Stomach (tissue), 9 donors: ENCODE measurements around the gene EIF5AL1. TPM values are rescaled to one million over a fixed set of nuclear protein-coding genes. Genes with fewer than 3 reads are reported as not detected.
"Not testable (repeated sequence)": the region's sequence is repeated elsewhere in the genome, so short reads cannot be mapped to it uniquely, and the experiment has no call there.

Experiments
- DNase-seq, 2 donors: peaks; one replicate each; pipeline versions ENCODE4 v3.0.0 to v3.0.0-alpha.2; 2013 to 2019
- H3K27ac ChIP-seq, 5 donors: fragments of 200-600 bp in 4 of 5; sonication (generic) in 4 of 5; one replicate each; pipeline ENCODE4 v1.5.1; 2013 to 2019; ENCODE audit warnings: mild to moderate bottlenecking in 1 of 5, moderate library complexity in 1 of 5
- H3K27me3 ChIP-seq, 3 donors: fragments of 200-600 bp; sonication (generic); one replicate each; pipeline ENCODE4 v1.5.1; 2017 to 2019; ENCODE audit warnings: mixed run types in 1 of 3
- H3K36me3 ChIP-seq, 4 donors: fragments of 200-600 bp; sonication (generic); 1 replicate in 3 of 4; 2 replicates in 1 of 4; pipeline ENCODE4 v1.5.1; 2016 to 2019
- H3K4me1 ChIP-seq, 4 donors: fragments of 200-600 bp; sonication (generic); one replicate each; pipeline ENCODE4 v1.5.1; 2016 to 2019
- H3K4me3 ChIP-seq, 4 donors: fragments of 200-600 bp; sonication (generic) in 3 of 4; one replicate each; pipeline ENCODE4 v1.5.1; 2016 to 2019; ENCODE audit warnings: mild to moderate bottlenecking in 1 of 4
- H3K9me3 ChIP-seq, 4 donors: fragments of 200-600 bp; sonication (generic); one replicate each; pipeline ENCODE4 v1.5.1; 2016 to 2019
- CTCF ChIP-seq, 7 experiments: fragments of 450-650 bp in 4 of 7; fragments of 200-600 bp in 3 of 7; sonication (generic) in 3 of 7; IDR thresholded peaks; one replicate each; pipeline ENCODE4 v1.5.1; 2016 to 2019; ENCODE audit warnings: antibody characterized with exemption in 7 of 7, control low read depth in 2 of 7, mild to moderate bottlenecking in 1 of 7
- EP300 ChIP-seq: sonication (generic); formaldehyde crosslinking; IDR thresholded peaks from one replicate; pipeline ENCODE4 v1.6.1; 2017; ENCODE audit warnings: antibody characterized with exemption
- POLR2A ChIP-seq, 4 donors: fragments of 450-650 bp; IDR thresholded peaks; one replicate each; pipeline ENCODE4 v1.6.1; 2016; ENCODE audit warnings: antibody characterized with exemption in 4 of 4, control low read depth in 2 of 4, mild to moderate bottlenecking in 1 of 4, moderate library complexity in 1 of 4
- POLR2AphosphoS5 ChIP-seq, 3 donors: sonication (generic); formaldehyde crosslinking; IDR thresholded peaks; one replicate each; pipeline ENCODE4 v1.6.1; 2016; ENCODE audit warnings: antibody characterized with exemption in 3 of 3
- WGBS, 5 donors: extraction: QIAGEN DNeasy Blood & Tissue Kit in 3 of 5; methylation state at CpG; one replicate each; pipeline versions ENCODE4 v1.1.5 to v1.1.7; 2013 to 2018; 5-methylcytosine and 5-hydroxymethylcytosine counted together
- intact Hi-C: fragments of 100-400 bp; cut with DNase I; formaldehyde crosslinking; loops from one replicate; pipeline ENCODE4 v1.15.1; 2023; ENCODE audit warnings: low total_unique reads
- polyA plus RNA-seq, 3 donors: library from polyadenylated mRNA; stranded (reverse); fragments of 200-250 nt; gene quantifications; one replicate each; pipeline ENCODE4 v1.2.3, GENCODE V29; 2013
- total RNA-seq, 5 donors: library from RNA; depleted of rRNA; stranded (reverse); fragments of >200 nt; gene quantifications; one replicate each; pipeline versions ENCODE4 v1.1.0 to v1.2.3, GENCODE V29; 2014 to 2016
- donor health status: healthy with polysubstance abuse.
- donor health status: Bipolar disorder and iron deficiency.
- donor health status: healthy.

The EIF5AL1 gene
- total and polyA plus RNA-seq, 8 donors = 0.18 to 0.75 (median 0.46) TPM; not detected in 3

GRCh38 chr10:79523157-79523853 is 11.0 kb downstream of the EIF5AL1 start:
- WGBS, 5 donors = 78 to 90% (median 80%) methylated on average over 8 to 12 of the region's 13 CpGs
- H3K27me3 ChIP-seq, H3K4me1 ChIP-seq, DNase-seq, intact Hi-C loops, H3K9me3 ChIP-seq, H3K4me3 ChIP-seq, H3K36me3 ChIP-seq, H3K27ac ChIP-seq: not testable (repeated sequence)

DNA sequence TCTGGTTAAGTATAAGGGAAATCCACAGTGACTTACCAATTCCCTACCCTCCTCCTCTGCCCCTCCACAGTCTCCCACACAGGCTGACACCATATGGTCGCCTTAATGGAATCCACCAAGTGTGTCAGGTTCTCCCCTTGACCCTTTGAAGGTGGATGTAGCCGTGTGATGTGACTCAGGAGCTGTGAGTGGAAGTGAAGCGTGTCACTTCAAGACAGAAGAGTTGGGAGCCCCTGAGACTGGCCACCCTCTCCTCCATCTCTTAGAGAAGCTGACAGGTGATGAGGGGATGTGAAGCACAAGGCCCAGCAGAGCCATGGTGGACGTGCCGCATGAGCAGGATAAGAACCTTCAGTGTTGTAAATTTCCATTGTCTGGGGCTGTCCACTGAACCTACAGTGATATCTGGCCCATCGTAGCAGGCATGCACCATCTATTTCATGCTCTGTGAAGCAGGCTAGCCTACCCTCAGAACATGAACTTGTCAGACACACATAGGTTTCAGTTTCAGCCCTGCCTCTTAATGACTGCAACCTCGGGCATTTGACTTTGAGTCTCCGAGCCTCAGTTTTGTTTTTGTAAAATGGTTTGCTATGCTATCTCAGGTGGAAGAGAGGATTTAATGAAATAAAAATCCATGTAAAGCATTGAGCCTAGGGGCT is 12.8 kb downstream of the EIF5AL1 start:
- DNase-seq, H3K27ac ChIP-seq, H3K9me3 ChIP-seq, intact Hi-C loops, H3K4me3 ChIP-seq, H3K36me3 ChIP-seq, H3K27me3 ChIP-seq, H3K4me1 ChIP-seq: not testable (repeated sequence)
- 71 to 84% (median 79%) methylated on average over 3 to 7 of the region's 8 CpGs; no CpG with 5 or more reads in 1 of the 5 donors for WGBS, 5 donors

DNA sequence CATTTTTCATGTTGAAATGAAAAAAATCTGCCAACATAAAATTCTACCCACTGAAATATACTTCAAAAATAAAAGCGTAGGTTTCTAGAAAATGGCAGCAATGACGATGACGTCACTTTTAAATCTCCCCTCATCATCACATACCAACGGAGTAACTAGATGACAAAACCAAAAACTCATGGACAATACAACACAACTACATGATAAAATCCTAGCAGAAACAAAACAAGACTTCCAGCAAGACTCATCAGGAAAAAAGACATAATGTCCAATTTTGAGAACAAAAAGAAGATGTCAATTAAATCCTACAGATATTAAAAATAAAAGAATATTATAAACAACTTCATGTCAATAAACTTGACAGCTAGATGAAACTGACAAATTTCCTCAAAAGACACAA is 15.9 kb downstream of the EIF5AL1 start:
- intact Hi-C loops, H3K9me3 ChIP-seq, H3K27ac ChIP-seq, H3K4me3 ChIP-seq, H3K27me3 ChIP-seq, DNase-seq, H3K4me1 ChIP-seq, H3K36me3 ChIP-seq: not testable (repeated sequence)
- WGBS, 5 donors = 79 to 94% (median 93%) methylated on average over 3 to 4 of the region's 4 CpGs

DNA sequence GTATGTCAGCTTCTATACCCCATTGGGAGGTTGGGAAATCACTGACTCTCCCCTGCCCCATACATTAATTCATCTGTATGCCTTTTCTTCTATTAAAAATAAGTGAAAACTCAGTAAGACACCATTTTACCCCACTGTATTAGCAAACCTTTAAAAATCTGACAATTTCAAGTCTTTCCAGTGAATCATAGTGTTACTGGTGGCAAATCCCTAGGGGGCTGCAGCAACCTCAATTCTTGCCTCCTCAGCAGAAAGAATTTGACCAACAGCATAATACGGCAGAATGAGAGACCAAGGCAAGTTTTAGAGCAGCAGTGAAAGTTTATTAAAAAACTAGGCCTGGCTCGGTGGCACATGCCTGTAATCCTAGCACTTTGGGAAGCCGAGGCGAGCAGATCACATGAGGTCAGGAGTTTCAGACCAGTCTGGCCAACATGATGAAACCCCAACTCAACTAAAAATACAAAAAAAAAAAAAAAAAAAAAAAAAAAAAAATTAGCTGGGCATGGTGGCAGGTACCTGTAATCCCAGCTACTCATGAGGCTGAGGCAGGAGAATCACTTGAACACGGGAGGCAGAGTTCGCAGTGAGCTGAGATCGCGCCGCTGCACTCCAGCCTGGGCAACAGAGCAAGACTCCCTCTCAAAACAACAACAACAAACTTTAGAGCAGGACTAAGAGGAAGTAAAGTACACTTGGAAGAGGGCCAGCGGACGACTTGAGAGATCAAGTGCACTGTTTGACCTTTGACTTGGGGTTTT is 21.0 kb downstream of the EIF5AL1 start:
- H3K4me1 ChIP-seq, H3K27ac ChIP-seq, DNase-seq, H3K9me3 ChIP-seq, H3K27me3 ChIP-seq, intact Hi-C loops, H3K36me3 ChIP-seq, H3K4me3 ChIP-seq: not testable (repeated sequence)
- 76 to 86% (median 81%) methylated on average over 9 to 11 of the region's 11 CpGs for WGBS, 5 donors

- intact Hi-C loops, H3K27ac ChIP-seq, DNase-seq, H3K36me3 ChIP-seq, H3K9me3 ChIP-seq, H3K27me3 ChIP-seq, H3K4me3 ChIP-seq, H3K4me1 ChIP-seq: not testable (repeated sequence)
- 85 to 100% (median 94%) methylated on average over 1 of the region's 5 CpGs; no CpG with 5 or more reads in 1 of the 5 donors for WGBS, 5 donors
Observed at GRCh38 chr10:79533903-79534175, 21.5 kb downstream of the EIF5AL1 start.

DNA sequence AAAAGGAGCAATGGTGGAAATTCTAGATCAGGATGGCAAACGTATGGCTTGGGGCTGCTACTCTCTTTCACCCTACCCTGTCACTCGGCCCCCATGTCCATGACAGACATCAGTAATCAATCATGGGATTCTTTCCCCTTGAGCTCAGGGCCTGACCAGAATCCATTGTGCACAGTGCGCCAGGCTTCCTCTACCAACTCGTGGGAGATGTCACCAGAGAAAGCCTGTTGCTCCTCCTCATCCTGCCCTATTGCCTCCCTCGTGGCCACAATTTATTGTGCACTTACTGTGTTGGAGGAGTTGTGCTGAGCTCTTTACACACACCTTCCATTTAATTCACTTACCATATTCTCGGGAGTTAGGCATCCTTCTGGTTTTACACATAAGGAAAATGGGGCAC is 26.0 kb downstream of the EIF5AL1 start:
- H3K36me3 ChIP-seq, H3K9me3 ChIP-seq, H3K4me1 ChIP-seq, H3K4me3 ChIP-seq, DNase-seq, H3K27me3 ChIP-seq, intact Hi-C loops, H3K27ac ChIP-seq: not testable (repeated sequence)
- WGBS, 5 donors = 66 to 80% (median 74%) methylated on average over 6 of the region's 6 CpGs

DNA sequence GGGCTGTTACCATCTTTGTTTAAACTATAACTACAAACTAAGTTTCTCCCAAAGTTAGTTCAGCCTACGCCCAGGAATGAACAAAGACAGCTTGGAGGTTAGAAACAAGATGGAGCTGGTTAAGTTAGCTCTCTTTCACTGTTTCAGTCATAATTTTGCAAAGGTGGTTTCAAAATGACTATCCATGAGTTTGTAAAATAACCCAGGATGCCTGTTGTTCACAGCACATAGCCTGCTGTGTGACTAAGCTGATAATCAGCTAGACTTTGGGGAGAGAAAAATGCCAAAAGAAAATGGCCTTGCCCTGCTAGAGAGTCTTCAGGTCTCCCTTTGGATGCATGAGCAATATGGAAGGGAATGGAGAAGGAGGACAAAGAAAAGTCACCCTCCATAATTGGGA is 28.6 kb downstream of the EIF5AL1 start:
- H3K27me3 ChIP-seq, H3K4me1 ChIP-seq, H3K36me3 ChIP-seq, DNase-seq, H3K27ac ChIP-seq, H3K9me3 ChIP-seq, intact Hi-C loops, H3K4me3 ChIP-seq: not testable (repeated sequence)
- 54 to 80% (median 71%) methylated on average over 1 of the region's 1 CpG for WGBS, 5 donors

- Histone ChIP-seq H3K9me3 (no peaks in the 10 kb centered on the region), H3K4me3 (no peak overlapping the region), H3K36me3 (no peaks in the 10 kb centered on the region), H3K27me3 (no peaks in the 10 kb centered on the region), H3K27ac (no peak overlapping the region), H3K4me1 (no peaks in the 10 kb centered on the region)
- intact Hi-C loops = no loop called here
- 53 to 69% (median 60%) methylated on average over 2 of the region's 2 CpGs for WGBS, 5 donors
- no peak for DNase-seq
- no peak for TF ChIP-seq POLR2A (IDR thresholded peaks at IDR 0.05)
- TF ChIP-seq POLR2AphosphoS5 (IDR thresholded peaks at IDR 0.05) = no peak
- no peak for TF ChIP-seq EP300
- no peak for TF ChIP-seq CTCF (IDR thresholded peaks at IDR 0.05)
Observed at GRCh38 chr10:79542626-79543025, 30.3 kb downstream of the EIF5AL1 start.

GRCh38 chr10:79544408-79544807 is 32.1 kb downstream of the EIF5AL1 start:
- DNase-seq, intact Hi-C loops, H3K27me3 ChIP-seq: not testable (repeated sequence)

GRCh38 chr10:79544926-79545659 is 32.8 kb downstream of the EIF5AL1 start:
- H3K27ac ChIP-seq, H3K9me3 ChIP-seq, intact Hi-C loops, H3K4me1 ChIP-seq, H3K4me3 ChIP-seq, DNase-seq, H3K27me3 ChIP-seq, H3K36me3 ChIP-seq: not testable (repeated sequence)
- 73 to 80% (median 78%) methylated on average over 3 of the region's 3 CpGs for WGBS, 5 donors

More at GRCh38 chr10:79544408-79544807, 32.1 kb downstream of the EIF5AL1 start:
- not testable (repeated sequence) for H3K27ac ChIP-seq, H3K9me3 ChIP-seq, H3K36me3 ChIP-seq, H3K4me1 ChIP-seq, H3K4me3 ChIP-seq
- 81 to 94% (median 92%) methylated on average over 3 of the region's 3 CpGs for whole genome bisulfite sequencing, 5 donors
